ENCODE data around the gene NRXN3.

Gene NRXN3

DNA sequence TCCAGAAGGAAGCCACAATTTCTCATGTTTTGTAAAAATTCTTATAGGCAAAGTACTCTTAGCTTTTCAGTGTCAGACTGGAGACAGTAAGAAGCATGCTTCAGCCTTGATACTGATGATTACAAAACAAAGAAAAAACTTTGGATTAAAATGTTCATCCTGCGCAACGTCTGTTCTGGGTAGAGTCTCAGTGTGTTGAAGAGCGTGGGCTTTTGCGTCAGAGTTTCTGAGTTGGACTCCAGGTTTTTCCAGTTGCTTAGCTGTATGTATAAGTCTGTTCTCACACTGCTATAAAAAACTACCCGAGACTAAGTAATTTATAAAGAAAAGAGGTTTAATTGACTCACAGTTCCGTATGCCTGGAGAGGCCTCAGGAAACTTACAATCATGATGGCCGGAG is 1533.0 kb downstream of the NRXN3 start:
- TF ChIP-seq, protein P1, sequence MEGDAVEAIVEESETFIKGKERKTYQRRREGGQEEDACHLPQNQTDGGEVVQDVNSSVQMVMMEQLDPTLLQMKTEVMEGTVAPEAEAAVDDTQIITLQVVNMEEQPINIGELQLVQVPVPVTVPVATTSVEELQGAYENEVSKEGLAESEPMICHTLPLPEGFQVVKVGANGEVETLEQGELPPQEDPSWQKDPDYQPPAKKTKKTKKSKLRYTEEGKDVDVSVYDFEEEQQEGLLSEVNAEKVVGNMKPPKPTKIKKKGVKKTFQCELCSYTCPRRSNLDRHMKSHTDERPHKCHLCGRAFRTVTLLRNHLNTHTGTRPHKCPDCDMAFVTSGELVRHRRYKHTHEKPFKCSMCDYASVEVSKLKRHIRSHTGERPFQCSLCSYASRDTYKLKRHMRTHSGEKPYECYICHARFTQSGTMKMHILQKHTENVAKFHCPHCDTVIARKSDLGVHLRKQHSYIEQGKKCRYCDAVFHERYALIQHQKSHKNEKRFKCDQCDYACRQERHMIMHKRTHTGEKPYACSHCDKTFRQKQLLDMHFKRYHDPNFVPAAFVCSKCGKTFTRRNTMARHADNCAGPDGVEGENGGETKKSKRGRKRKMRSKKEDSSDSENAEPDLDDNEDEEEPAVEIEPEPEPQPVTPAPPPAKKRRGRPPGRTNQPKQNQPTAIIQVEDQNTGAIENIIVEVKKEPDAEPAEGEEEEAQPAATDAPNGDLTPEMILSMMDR (IDR thresholded peaks at IDR 0.05; ENCODE audit: low read depth, low read length) = no peak
- DNase-seq (ENCODE audit: extremely low read depth, low read depth) = no peak

DNA sequence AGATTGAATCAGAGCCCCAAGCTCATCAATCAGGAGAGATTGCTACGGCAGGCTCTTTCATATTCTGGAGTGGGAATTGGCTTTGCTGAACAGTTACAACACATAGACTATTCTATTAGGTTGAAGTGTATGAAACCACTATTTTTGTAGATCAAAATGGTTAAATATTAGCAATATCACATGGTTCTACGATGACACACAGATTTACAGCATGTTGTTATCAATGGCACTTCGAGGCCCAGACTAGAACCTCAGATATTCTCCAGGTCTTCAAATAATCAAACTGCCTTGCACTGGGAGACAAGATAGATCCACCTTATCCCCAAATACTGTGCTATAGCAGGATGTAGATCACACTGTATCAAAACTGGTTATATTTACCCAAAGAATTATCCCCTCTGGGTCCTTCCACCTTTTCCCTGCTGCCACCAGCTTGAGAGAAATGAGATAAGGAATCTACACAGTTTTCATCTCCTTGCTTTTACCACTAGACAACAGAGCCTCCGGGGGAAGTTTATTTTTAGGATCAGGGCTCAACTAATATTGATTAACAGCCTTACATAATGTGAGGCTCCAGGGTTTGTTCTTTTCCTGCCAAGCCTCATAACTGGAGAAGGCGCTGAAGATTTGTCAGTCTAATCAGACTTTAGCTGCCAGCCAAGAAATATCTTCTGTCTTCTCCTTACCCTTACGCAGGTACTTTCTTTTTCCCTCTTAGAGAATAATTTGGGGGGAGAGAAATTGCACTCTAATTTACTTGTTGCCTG is 1534.1 kb downstream of the NRXN3 start:
- TF ChIP-seq, protein P1 (IDR thresholded peaks at IDR 0.05; ENCODE audit: low read depth, low read length) = no peak
- no peak for DNase-seq (ENCODE audit: extremely low read depth, low read depth)

DNA sequence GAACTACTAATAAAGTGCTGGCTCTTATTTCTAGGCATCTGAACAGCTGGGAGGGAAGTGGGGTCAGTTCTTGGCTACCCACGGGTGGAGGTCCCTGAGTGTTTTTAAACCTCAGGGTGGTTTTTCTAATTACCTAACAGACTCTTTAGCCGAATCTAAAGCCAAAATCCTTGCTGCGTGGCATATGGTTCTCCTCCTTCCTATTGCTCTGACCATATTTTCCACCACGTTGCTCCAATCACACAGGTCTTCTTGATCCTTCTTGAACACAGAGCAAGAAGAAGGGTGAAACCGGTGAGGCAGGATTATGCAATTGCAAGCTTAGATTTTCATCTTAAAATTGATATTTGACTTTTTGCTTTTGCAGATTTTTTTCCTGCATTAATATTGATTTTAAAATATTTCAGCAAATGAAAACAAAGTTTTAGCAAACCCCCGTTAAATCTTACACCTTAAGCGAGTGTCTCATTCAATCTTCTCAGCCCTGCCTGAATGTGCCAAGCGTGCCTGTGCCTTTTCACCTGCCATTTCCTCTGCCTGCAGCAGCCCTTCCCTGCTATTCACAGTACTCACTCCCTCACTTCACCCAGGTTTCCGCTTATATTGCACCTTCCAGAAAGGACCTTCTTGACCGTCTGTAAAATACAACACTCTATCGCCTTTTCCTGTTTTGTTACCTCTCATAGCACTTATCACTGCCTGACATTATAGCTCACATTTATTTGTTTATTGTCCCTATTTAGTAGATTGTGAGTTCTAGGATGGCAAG is 1535.1 kb downstream of the NRXN3 start:
- no peak for DNase-seq (ENCODE audit: extremely low read depth, low read depth)
- TF ChIP-seq, protein P1 (IDR thresholded peaks at IDR 0.05; ENCODE audit: low read depth, low read length) = no peak

DNA sequence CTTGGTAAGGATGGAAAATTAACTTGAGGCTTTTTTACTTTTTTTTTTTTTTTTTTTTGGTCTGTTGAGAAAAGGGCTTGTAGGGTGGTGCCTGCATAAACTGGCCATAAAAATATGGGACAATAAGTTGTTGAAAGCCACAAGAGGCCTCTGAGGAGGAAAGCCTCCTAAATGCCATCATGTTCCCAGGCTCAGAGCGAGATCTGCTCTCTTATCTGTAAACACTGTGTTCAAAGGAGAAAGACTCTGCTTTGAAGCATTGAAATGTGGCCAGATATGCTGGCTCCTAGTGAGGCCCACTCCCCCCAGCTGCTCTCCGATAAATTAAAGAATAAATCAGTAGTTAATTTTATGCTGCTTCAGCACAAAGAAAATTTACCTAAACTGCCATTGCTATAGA is 1536.2 kb downstream of the NRXN3 start:
- no peak for DNase-seq (ENCODE audit: extremely low read depth, low read depth)
- TF ChIP-seq, protein P1 (IDR thresholded peaks at IDR 0.05; ENCODE audit: low read depth, low read length) = no peak

DNA sequence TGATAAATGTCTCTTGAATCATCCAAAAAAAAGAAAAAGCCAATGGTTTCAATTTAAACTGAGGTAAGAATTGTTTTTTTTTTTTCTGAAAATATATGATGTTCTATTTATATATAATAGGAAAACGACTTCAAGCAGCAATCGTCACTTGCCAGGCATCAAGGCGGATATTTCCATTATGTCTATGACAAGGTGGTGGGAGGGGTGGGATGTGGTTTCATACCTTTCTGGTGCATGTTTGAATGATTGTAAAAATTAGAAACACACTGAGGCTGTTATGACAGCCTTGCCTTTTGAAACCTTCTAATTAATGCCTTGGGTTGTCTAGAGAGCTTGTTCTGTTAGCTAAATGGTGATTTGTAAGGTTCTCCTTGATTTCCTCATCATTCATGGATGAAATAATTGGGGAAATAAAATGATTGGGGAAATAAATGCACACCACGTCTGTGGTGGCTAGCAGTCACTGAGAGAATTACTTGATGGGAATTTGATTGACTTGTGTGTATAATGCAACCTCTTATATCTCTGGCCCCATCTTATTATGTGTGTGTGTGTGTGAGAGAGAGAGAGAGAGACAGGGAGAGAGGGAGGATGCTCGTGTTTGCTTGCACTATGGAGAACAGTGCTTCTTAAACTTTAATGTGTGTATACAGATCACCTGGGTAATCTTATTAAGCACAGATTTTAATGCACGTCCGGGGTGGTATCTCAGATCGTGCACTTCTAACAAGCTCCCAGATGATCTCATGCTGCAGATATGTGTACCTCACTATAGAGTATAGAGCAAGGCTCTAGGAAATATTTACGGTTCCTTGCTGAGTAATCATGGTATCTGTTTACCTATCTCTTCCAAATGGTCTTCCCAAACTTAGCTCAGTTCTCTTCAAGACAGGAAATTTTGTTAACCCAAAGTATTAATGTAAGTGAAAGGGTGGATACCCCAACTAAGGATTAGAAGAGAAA is 1538.5 kb downstream of the NRXN3 start:
- TF ChIP-seq, protein P1 (IDR thresholded peaks at IDR 0.05; ENCODE audit: low read depth, low read length) = no peak

DNA sequence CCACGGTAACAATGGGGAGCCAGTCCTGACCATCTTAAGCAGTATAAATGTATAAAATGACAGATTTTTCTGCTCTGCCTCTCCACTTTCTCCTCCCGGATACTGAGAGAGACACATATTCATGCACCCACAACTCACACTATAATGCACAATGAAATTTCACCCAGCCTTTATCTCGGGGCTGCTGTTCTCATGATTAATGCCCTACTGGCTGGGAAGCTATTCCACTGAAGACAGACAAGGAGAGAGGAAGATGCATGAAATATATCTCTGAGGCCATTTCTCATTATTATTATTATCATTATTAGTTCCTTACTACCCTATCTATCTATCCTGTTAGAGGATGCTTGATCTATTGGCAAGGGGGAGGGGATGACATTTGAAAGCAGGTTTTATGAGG is 1539.4 kb downstream of the NRXN3 start:
- DNase-seq (ENCODE audit: extremely low read depth, low read depth) = no peak
- TF ChIP-seq, protein P1 (IDR thresholded peaks at IDR 0.05; ENCODE audit: low read depth, low read length) = no peak

More for the DNA sequence above, 1538.5 kb downstream of the NRXN3 start:
- no peak for DNase-seq (ENCODE audit: extremely low read depth, low read depth)
